HG02623 (cell line): ENCODE data around the gene M6PR.

ENCODE experiments used
- ATAC-seq: cut with Tn5 transposase; IDR thresholded peaks from one replicate; pipeline ENCODE4 v1.9.1; 2021; ENCODE audit warnings: moderate library complexity; ENCODE audit not compliant: unreplicated experiment

Gene M6PR

DNA sequence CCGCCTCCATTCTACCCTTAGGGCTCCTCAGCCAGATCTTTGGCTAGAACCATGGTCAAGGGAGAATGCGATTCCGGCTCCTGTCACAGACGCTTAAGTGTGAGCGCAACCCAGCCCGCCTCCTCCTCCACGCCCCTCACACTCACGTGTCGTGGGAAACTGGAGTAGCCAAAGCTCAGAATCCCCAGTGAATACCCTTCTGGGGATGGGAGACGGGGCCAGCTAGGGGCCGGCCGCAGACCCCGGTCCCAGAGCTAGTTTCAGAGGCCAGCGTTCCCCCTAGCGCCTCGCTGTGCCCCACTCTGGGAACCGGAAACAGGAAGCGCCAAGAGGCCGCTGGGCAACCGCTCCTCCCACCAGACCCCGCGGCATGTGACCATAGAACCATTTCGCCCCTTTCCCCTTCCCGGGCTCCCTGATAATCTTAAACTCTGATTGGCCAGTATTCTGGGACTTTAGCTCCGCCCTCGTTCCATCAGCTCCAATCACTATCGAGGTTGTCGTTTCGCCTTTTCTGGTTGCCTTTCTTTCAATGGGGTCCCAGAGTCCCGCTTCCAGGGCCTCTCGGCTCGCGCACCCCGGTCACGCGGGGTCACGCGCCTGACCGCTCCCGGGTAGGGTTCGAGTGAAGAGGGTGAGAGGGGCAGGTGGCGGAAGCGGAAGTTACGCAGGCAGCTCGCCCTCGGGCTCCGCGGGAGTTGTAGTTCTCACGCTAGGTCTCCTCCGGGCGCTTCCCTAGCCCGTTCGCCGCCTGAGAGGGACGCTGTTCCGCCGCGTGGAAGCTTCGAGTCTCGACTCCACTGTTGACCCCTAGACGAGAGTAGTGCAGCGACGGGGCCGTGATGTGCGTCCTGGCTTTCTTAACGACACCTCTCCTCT, at the start of gene M6PR:
TSS of gene M6PR (minus strand) at position 304 of the 879 bp plus-strand sequence. CDS start 3,241 bp downstream, outside the sequence.
- ATAC-seq: peak; percentile 80

DNA sequence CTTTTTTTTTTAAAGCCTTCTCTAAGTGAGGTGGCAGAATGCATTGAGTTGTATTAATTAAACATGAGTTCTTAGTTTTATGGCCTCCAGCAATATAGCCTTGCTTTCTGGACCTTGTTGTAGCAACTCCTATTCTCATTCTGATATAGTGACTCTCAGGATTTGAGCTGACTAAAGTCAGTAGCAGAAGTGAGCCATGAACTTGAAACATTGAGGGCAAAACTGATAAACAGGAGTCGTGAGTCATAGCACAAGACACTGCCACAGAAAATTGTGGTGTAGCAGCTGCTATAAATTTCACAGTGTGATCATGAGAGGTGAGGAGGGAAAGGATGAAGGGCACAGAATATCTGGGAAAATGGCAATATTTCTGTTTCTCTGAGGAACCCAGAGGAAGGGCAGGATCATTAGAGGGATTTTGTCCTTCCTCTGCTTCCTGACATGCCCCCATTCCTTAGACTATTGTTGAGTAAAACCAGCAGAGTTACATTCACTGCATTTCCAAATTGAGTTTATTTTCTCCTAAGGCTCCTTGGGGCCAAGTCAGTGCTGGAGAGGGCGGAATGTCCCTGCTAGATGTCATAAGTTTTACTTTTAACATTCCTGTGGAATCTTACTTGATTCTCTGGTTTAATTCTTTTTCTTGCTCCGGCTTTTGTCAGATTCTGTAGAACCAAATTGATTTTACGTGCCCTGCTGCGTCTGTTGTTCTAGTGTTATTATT, 47.4 kb upstream of the M6PR start:
- ATAC-seq: peak; percentile 92

DNA sequence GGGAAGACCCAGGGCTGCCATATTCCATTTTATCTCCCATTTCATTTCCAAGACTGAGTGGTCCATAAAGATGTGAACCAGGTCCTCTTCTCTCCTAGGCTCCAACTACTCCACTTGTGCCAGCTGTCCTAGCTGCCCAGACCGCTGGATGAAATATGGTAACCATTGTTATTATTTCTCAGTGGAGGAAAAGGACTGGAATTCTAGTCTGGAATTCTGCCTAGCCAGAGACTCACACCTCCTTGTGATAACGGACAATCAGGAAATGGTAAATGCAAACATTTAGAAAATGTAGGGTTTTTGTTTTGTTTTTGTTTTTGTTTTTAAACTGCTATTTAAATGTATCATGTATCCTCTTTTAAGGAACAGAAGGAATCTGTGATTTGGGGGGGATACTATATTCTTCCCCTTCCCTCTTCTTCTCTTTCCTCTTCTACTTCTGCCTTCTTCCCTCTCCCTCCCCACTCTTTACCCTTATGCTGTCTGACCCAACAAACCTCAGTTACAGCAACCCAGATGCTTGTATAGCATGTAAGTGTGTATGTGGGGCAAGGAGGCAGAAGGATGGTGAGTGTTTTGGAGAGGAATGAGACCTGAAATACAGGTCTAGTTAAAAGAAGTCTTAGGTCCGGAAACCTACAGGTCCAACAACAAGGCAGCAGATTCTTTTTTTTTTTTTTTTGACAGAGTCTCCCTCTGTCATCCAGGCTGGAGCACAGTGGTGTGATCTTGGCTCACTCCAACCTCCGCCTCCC, 45.8 kb upstream of the M6PR start:
- no peak for ATAC-seq

DNA sequence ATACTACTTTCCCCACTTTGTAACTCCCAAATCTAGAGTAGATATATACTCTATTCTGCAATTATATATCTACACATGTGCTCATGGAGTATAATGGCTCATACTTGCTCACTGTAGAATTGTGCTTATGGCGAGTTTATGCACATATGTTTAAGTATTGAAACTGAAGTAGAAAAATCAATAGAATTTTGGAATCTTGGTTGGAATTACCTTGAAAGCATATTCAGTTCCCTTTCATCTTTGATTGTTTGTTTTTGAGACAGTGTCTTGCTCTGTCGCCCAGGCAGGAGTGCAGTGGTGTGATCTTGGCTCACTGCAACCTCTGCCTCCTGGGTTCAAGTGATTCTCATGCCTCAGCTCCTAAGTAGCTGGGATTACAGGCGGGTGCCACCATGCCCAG, 44.4 kb upstream of the M6PR start:
- no peak for ATAC-seq

DNA sequence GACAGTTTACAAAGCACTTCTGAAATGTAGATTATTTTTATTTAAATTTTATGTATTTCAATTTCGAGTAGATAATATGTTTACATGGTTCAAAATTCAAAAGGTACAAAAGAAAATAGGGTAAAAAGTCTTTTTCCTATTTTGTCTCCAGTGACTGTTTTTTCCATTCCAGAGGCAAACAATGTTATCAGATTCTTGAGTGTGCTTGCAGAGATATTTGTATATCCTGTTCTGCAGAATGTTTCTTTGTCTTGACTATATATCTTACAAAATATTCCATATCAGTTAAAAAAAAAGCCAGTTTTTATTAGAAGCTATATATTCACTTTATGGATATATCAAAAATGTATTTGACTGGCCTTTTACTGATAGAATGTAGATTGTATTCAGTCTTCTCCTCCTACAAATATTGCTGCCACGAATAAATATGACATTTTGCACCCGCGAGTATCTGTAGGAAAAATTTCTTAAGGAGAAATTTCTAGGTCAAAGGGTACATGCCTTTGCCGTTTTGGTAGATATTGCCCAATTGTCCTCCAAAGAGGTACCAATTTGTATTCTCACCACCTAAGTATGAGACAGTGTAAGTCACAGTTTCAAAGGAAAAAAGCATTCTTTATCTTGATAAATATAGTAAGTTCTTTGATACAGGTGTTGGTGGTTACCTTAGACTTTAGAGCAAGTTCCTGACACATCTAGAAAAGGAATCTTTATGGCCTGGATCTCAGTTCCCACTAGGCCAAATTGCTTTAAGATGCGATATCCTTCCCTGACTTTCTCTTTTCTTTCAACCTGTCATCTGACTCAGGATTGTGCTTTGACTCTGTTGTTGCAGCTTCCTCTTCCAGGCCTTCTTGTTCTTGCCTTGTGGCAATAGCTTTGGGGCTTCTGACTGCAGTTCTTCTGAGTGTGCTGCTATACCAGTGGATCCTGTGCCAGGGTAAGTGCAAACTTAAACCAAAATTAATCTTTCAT, 42.2 kb upstream of the M6PR start:
- no peak for ATAC-seq

DNA sequence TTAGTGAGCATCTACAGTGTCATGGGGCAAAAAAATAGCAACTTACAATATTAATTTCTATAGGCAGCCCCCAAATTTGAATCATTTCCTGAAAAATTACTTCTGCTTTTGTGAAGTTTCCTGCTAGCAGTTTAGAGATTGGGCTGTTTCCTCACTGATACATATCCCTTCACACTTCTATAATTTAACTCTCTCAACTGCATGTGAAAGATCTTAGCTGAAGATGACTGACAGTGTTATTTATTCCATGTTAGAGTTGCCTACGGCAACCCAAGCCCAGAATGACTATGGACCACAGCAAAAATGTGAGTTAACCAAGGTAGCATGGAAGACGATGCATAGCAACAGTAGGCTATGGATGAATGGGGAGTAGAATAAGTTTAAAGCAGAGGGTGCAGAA, 40.0 kb upstream of the M6PR start, which contains the start of gene KLRG1:
TSS of gene KLRG1 (plus strand) at position 134 of the 400 bp plus-strand sequence. CDS start at position 224, 90 bp downstream.
- ATAC-seq: no peak

DNA sequence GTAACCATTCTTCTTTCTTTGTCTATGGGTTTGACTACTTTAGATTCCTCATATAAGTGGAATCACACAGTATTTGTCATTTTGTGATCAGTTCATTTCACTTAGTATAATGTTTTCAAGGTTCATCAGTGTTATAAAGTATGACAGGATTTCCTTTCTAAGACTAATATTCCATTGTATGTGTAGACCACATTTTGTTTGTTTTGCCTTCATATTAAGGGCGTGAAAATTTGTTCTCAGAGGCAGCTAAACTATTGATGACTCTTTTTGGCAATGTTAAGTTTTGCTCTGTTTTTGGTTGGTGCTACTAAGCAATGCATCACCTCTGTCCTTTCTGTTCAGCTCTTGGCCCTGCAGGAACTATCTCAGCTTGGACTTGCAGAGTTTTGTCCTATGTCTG, 38.2 kb upstream of the M6PR start:
- no peak for ATAC-seq

DNA sequence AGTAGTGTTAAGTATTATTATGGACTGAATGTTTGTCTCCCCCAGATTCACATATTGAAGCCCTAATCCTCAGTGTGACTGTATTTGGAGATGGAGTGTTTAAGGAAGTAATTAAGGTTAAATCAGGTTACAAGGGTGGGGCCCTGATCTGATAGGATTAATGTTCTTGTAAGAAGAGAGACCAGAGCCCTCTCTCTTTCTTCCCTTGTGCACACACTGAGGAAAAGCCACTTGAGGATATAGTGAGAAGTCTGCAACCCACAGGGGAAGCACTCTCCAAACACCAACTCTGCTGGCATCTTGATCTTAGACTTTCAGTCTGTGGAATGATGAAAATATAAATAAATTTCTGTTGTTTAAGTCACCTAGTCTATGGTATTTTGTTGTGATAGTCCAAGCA, 37.7 kb upstream of the M6PR start:
- ATAC-seq: no peak

DNA sequence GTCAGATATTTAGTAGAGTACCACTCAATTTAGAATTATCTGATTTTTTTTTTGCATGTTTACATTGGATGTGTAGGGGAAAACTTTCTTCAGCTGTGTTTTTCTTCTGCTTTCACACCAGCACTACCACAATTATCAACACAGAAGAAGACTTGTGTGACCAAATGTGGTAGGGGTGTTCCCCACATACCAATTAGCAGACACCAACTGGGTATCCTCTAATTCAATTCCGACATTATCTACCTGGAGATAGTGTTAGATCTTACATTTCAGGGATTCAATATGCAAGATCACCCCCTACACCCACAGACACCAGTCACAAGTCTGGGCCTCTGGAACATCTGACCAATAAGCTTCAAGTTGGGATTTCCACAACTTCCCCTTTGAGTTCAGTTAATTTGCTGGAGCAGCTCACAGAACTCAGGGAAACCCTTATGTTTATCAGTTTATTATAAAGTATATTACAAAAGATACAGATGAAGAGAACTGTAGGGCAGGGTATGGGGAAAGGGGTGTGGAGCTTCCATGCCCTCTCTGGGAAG, 35.8 kb upstream of the M6PR start:
- no peak for ATAC-seq

DNA sequence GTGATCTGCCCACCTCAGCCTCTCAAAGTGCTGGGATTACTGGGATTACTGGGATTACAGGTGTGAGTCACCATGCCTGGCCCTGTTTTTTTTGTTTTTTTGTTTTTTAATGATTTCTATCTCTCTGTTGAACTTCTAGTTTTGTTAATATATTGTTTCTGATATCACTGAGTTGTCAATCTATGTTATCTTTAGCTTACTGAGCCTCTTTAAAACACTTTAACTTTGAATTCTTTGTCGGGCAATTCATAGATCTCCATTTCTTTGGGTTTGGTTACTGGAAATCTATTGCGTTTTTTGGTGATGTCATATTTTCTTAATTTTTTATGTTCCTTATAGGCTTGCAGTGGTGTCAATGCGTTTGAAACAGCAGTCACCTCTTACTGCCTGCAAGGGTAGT, 30.7 kb upstream of the M6PR start:
- ATAC-seq: no peak

DNA sequence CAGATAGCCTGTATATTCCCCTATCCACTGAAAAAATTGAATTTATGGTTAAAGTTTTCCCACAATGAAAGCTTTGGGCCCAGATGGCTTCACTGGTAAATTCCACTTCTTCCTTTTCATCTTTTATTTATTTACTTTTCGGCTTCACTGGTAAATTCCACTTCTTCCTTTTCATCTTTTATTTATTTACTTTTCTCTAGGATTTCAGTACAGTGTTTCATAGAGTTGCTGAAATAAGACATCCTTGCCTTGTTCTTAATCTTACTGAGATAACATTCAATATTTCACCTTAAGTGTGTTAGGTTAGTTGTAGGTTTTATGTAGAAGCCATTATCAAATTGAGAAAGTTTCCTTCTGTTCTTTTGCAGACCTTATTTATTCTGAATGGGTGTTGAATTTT, 21.0 kb upstream of the M6PR start:
- ATAC-seq: no peak

DNA sequence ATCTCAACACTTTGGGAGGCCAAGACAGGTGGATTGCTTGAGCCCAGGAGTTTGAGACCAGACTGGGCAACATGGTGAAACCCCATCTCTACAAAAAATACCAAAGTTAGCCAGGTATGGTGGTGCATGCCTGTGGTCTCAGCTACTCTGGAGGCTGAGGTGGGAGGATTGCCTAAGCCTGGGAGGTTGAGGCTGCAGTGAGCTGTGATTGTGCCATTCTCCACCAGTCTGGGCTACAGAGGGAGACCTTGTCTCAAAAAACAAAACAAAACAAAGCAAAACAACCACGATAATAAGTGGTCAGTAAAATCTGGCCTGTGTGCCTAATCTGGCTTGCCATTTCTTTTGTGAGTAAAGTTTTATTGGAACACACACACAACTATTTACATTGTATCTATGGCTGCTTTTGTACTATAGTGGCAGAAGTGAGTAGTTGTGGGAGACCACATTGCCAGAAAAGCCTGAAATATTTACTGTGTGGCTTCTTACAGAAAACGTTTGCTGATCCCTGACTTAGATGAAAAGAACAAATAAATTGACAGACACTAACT, 20.5 kb upstream of the M6PR start:
- ATAC-seq: no peak

DNA sequence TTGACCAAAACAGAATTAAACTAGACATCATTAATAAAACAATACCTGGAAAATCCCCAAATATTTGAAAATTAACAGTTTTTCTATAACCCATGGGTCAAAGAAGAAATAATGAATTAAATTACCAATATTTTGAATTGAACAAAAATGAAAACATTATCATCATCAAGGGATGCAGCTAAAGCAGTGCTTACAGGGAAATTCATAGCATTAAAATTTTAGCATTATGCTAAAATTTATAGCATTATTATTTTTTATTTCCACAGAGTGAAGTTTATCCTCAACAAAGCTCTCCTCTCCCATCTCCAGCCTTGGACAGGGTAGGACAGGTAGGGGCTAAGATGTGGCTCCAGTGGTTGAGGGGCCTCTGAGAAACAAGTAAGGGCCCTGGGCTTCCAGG, 19.3 kb upstream of the M6PR start:
- no peak for ATAC-seq

DNA sequence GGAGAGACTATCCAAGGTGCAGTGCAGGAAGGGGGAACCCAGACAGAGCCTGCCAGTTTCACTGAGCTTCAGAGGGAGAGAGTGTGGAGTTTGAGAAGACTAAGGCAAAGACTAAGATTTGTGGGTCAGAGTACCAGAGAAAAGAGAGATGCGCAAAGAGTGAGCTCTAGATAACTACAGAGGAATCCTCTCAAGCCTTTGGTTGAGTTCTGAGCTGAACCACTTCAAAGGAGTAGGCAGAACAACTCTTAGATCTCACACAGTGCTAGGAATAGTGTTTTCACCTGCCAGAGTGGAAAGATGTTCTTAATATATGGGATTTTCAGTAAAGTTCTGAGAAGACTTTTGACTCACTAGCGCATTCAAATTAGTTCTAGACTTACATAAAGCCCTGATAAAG, 10.7 kb upstream of the M6PR start:
- ATAC-seq: no peak

DNA sequence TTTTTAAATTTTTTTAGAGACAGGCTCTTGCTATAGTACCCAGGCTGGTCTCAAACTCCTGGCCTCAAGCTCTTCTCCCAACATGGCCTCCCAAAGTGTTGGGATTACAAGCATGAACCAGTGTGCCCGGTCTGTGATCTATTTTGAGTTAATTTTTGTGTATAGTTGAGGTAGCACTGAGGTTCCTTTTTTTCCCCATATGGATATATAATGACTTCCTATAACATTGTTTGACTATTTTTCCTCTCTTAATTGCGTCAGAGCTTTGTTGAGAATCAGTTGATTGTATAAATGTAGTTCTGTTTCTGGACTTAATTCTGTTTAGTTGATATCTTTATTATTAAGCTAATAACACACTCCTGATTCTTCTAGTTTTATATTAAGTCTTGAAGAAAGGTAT, 8.6 kb upstream of the M6PR start:
- ATAC-seq: no peak

DNA sequence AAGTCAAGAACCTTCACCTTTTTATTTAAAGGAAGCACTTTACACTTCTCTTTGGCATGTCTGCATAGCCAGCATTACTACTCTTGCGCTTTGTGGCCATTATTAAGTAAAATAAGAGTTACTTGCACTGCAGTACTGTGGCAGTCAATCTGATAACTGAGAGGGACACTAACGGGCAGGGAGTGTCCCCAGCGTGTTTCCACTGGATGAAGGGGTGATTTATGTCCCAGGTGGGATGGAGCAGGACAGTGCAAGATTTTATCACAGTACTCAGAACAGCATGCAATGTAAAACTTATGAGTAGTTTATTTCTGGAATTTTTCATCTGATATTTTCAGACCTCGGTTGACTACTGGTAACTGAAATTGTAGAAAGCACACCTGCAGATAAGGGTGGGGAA, 8.1 kb upstream of the M6PR start:
- ATAC-seq: no peak

DNA sequence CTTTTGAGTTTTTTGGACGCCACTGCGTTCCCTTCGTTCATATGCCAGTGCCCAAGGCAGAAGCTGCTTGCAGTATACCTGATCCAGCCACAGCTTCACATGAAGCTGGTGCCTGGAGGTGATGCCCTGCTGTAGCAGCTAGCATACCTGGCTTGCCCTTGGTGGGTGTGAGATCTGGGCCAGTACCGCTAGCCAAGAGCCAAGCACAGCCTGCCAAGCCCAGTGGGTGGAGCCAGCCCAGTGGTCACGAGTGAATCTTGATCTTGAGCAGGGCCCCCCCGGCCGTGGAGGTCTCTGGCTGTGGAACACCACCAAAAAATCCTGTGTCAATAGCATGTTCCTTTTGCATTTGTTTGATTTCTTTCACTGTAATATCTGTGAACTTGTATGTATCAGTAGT, 7.3 kb upstream of the M6PR start:
- ATAC-seq: no peak

DNA sequence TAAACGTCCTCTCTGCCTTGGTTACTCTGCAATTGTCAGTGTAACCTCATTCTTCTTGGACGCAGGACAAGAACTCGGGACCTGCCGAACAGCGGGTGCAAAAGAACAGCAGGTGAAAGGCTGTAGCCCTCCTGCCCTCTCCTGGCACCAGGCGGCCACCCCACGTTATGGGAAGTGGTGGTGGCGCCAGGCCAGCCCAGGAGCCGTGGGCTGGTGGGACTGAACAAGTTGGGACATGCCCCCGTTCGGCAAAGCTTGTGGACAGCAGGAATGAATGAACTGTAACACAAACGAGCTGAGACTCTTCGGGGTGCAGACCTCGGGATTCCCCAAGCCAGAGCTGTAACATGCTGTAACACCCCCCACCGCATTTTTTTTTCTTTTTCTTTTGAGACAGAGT, 6.6 kb upstream of the M6PR start:
- no peak for ATAC-seq

DNA sequence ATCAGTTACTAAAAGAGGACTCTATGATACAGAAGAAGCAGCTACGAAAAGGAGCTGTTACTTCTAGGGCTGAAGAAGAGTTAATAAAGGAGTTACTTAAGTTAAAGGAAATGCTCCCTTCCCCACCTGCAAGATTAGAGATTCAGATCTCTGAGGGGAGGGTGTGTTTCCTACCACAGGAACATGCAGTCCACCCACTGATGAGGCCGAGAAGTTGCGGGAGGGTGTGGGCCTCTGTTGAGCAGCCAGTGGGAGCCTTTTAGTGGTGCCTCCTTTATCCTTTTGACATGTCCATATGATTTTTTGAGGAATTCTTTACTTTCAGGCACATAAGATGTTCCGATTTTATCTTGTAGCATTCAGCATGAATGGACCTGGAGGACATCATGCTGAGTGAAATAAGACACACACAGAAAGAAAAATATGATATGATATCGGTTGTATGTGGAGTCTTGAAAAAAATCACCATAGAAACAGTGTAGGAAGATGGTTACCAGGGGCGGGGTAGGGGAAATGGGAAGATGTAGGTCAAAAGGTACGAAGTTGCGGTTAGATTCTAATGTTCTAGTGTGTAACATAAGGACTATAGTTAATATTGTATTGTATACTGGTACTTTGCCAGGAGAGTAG, 4.4 kb upstream of the M6PR start:
- no peak for ATAC-seq
